ENCODE results near the gene SNRNP48. TPM values are rescaled to one million over a fixed set of nuclear protein-coding genes. Genes with fewer than 3 reads are reported as not detected.

SNRNP48 gene
- total RNA-seq, 1 donor: 16.4 TPM

- TF ChIP-seq CTCF (IDR thresholded peaks at IDR 0.05; ENCODE audit: insufficient read depth, low read depth, low read length): no peak
These were observed 54.4 kb downstream of the SNRNP48 start for GRCh38 chr6:7644417-7644816.

GRCh38 chr6:7646394-7646793, 56.4 kb downstream of the SNRNP48 start:
- H3K4me3 ChIP-seq (ENCODE audit: low read depth, low read length): no peak overlapping the region
- TF ChIP-seq CTCF (IDR thresholded peaks at IDR 0.05; ENCODE audit: insufficient read depth, low read depth, low read length): no peak
- no peak for DNase-seq (ENCODE audit: low read depth)

More at GRCh38 chr6:7644417-7644816, 54.4 kb downstream of the SNRNP48 start:
- H3K4me3 ChIP-seq (ENCODE audit: low read depth, low read length): no peak overlapping the region
- DNase-seq (ENCODE audit: low read depth): no peak

GRCh38 chr6:7647504-7647903, 57.5 kb downstream of the SNRNP48 start:
- TF ChIP-seq CTCF (IDR thresholded peaks at IDR 0.05; ENCODE audit: insufficient read depth, low read depth, low read length): no peak
- no peak for DNase-seq (ENCODE audit: low read depth)
- no peak overlapping the region for H3K4me3 ChIP-seq (ENCODE audit: low read depth, low read length)

GRCh38 chr6:7649037-7649810, 59.2 kb downstream of the SNRNP48 start:
- no peak for TF ChIP-seq CTCF (IDR thresholded peaks at IDR 0.05; ENCODE audit: insufficient read depth, low read depth, low read length)
- no peak for DNase-seq (ENCODE audit: low read depth)
- no peak overlapping the region for H3K4me3 ChIP-seq (ENCODE audit: low read depth, low read length)

- no peak overlapping the region for H3K4me3 ChIP-seq (ENCODE audit: low read depth, low read length)
- DNase-seq (ENCODE audit: low read depth): no peak
- no peak for TF ChIP-seq CTCF (IDR thresholded peaks at IDR 0.05; ENCODE audit: insufficient read depth, low read depth, low read length)
These were observed 60.9 kb downstream of the SNRNP48 start for GRCh38 chr6:7650878-7651277.

- no peak for DNase-seq (ENCODE audit: low read depth)
- TF ChIP-seq CTCF (IDR thresholded peaks at IDR 0.05; ENCODE audit: insufficient read depth, low read depth, low read length): no peak
- no peak overlapping the region for H3K4me3 ChIP-seq (ENCODE audit: low read depth, low read length)
These were observed 63.0 kb downstream of the SNRNP48 start for GRCh38 chr6:7652957-7653356.

- no peak overlapping the region for H3K4me3 ChIP-seq (ENCODE audit: low read depth, low read length)
- no peak for DNase-seq (ENCODE audit: low read depth)
- TF ChIP-seq CTCF (IDR thresholded peaks at IDR 0.05; ENCODE audit: insufficient read depth, low read depth, low read length): no peak
These were observed 66.4 kb downstream of the SNRNP48 start for GRCh38 chr6:7656355-7656754.

Data from fibroblast of villous mesenchyme (primary cell).